H9 (cell line): ENCODE measurements around the gene RRAS. TPM values are rescaled to one million over a fixed set of nuclear protein-coding genes. Genes with fewer than 3 reads are reported as not detected.

Experiments
- DNase-seq: peaks from one replicate; pipeline ENCODE4 v3.0.0-alpha.2; 2017
- H2AFZ ChIP-seq: one replicate; pipeline ENCODE4 v1.6.1; 2013; ENCODE audit warnings: mild to moderate bottlenecking, low read length, control low read depth, moderate library complexity
- H2AK5ac ChIP-seq: 2 replicates; pipeline ENCODE4 v1.6.1; 2013; ENCODE audit warnings: low read length, control low read depth, mixed read lengths; ENCODE audit not compliant: insufficient read length
- H2BK120ac ChIP-seq: one replicate; pipeline ENCODE4 v1.6.1; 2013; ENCODE audit warnings: low read depth, mild to moderate bottlenecking, low read length, control low read depth, inconsistent platforms; ENCODE audit not compliant: poor library complexity, severe bottlenecking
- H2BK12ac ChIP-seq: 2 replicates; pipeline ENCODE4 v1.6.1; 2013; ENCODE audit warnings: low read length, control low read depth, mixed read lengths, low read depth; ENCODE audit not compliant: insufficient read length
- H2BK15ac ChIP-seq: 2 replicates; pipeline ENCODE4 v1.6.1; 2013; ENCODE audit warnings: low read depth, low read length, control low read depth
- H2BK20ac ChIP-seq: one replicate; pipeline ENCODE4 v1.6.1; 2013; ENCODE audit warnings: low read depth, mild to moderate bottlenecking, low read length, control low read depth, inconsistent platforms; ENCODE audit not compliant: poor library complexity, severe bottlenecking
- H2BK5ac ChIP-seq: 2 replicates; pipeline ENCODE4 v1.6.1; 2013; ENCODE audit warnings: low read length, control low read depth, mixed read lengths; ENCODE audit not compliant: insufficient read length
- H3K14ac ChIP-seq: 2 replicates; pipeline ENCODE4 v1.6.1; 2013; ENCODE audit warnings: low read length, control low read depth; ENCODE audit not compliant: insufficient read depth
- H3K18ac ChIP-seq: 2 replicates; pipeline ENCODE4 v1.6.1; 2013; ENCODE audit warnings: low read depth, mild to moderate bottlenecking, mixed read lengths, low read length, control low read depth; ENCODE audit not compliant: insufficient read length
- H3K23ac ChIP-seq: 2 replicates; pipeline ENCODE4 v1.6.1; 2013; ENCODE audit warnings: low read length, control low read depth, mixed read lengths, low read depth; ENCODE audit not compliant: insufficient read length
- H3K23me2 ChIP-seq: 2 replicates; pipeline ENCODE4 v1.6.1; 2013; ENCODE audit warnings: low read depth, mild to moderate bottlenecking, mixed read lengths, low read length, control low read depth; ENCODE audit not compliant: insufficient read length, poor library complexity, severe bottlenecking
- H3K27ac ChIP-seq: 2 replicates; pipeline ENCODE4 v1.5.1; 2013; ENCODE audit warnings: low read length, control low read depth, mixed read lengths, low read depth; ENCODE audit not compliant: insufficient read length
- H3K27me3 ChIP-seq: 2 replicates; pipeline ENCODE4 v1.6.1; 2013; ENCODE audit warnings: low read length, control low read depth, inconsistent platforms; ENCODE audit not compliant: insufficient read depth
- H3K4ac ChIP-seq: 2 replicates; pipeline ENCODE4 v1.6.1; 2013; ENCODE audit warnings: low read depth, mild to moderate bottlenecking, control low read depth, inconsistent platforms, low read length, moderate library complexity
- H3K4me1 ChIP-seq: 2 replicates; pipeline ENCODE4 v1.6.1; 2013; ENCODE audit warnings: low read length, control low read depth, inconsistent platforms; ENCODE audit not compliant: insufficient read depth
- H3K4me2 ChIP-seq: 2 replicates; pipeline ENCODE4 v1.6.1; 2013; ENCODE audit warnings: low read length, control low read depth, mixed read lengths; ENCODE audit not compliant: insufficient read length, insufficient read depth
- H3K56ac ChIP-seq: 2 replicates; pipeline ENCODE4 v1.6.1; 2013; ENCODE audit warnings: low read depth, mild to moderate bottlenecking, mixed read lengths, low read length, control low read depth; ENCODE audit not compliant: insufficient read length
- H3K79me1 ChIP-seq: 2 replicates; pipeline ENCODE4 v1.6.1; 2013; ENCODE audit warnings: low read depth, mild to moderate bottlenecking, moderate library complexity, low read length, control low read depth, inconsistent platforms; ENCODE audit not compliant: insufficient read depth, poor library complexity, severe bottlenecking
- H3K79me2 ChIP-seq: 2 replicates; pipeline ENCODE4 v1.6.1; 2013; ENCODE audit warnings: low read length, control low read depth, inconsistent platforms; ENCODE audit not compliant: insufficient read depth
- H3K9ac ChIP-seq: 2 replicates; pipeline ENCODE4 v1.6.1; 2013; ENCODE audit warnings: low read length, control low read depth, mixed read lengths; ENCODE audit not compliant: insufficient read length; ENCODE audit errors: extremely low read depth
- H3K9me3 ChIP-seq: one replicate; pipeline ENCODE4 v1.6.1; 2013; ENCODE audit warnings: low read depth, low read length, inconsistent platforms; ENCODE audit not compliant: control insufficient read depth
- H3T11ph ChIP-seq: one replicate; pipeline ENCODE4 v1.6.1; 2013; ENCODE audit warnings: mild to moderate bottlenecking, low read length, control low read depth, inconsistent platforms
- H4K20me1 ChIP-seq: one replicate; pipeline ENCODE4 v1.6.1; 2013; ENCODE audit not compliant: control insufficient read depth, insufficient read length, insufficient read depth
- H4K5ac ChIP-seq: 2 replicates; pipeline ENCODE4 v1.6.1; 2013; ENCODE audit warnings: low read depth, mild to moderate bottlenecking, mixed read lengths, low read length, control low read depth; ENCODE audit not compliant: insufficient read length
- H4K8ac ChIP-seq: replicated peaks from 2 replicates; pipeline ENCODE4 v1.6.1; 2013; ENCODE audit warnings: low read length, control low read depth, mixed read lengths, low read depth; ENCODE audit not compliant: insufficient read length
- H4K91ac ChIP-seq: 2 replicates; pipeline ENCODE4 v1.6.1; 2013; ENCODE audit warnings: low read depth, mild to moderate bottlenecking, moderate library complexity, mixed read lengths, low read length, control low read depth; ENCODE audit not compliant: insufficient read length
- H3K27ac Mint-ChIP-seq, 3 experiments: 2 replicates in 2 of 3; 3 replicates in 1 of 3; pipeline ENCODE4 v1.8.0; 2020 to 2021; ENCODE audit warnings: mixed read lengths in 3 of 3, mild to moderate bottlenecking in 1 of 3, moderate library complexity in 1 of 3
- H3K27me3 Mint-ChIP-seq: 2 replicates; pipeline ENCODE4 v1.8.0; 2021; ENCODE audit warnings: low read depth, mild to moderate bottlenecking, moderate library complexity, mixed read lengths
- H3K36me3 Mint-ChIP-seq, 3 experiments: 2 replicates in 2 of 3; 3 replicates in 1 of 3; pipeline ENCODE4 v1.8.0; 2020 to 2021; ENCODE audit warnings: low read depth in 3 of 3, mixed read lengths in 3 of 3; ENCODE audit not compliant: insufficient read depth in 1 of 3
- H3K4me1 Mint-ChIP-seq, 2 experiments: 2 replicates each; pipeline ENCODE4 v1.8.0; 2020; ENCODE audit warnings: mixed read lengths in 2 of 2
- H3K4me3 Mint-ChIP-seq, 2 experiments: 2 replicates in 1 of 2; 3 replicates in 1 of 2; pipeline ENCODE4 v1.8.0; 2020 to 2021; ENCODE audit warnings: mild to moderate bottlenecking in 2 of 2, mixed read lengths in 2 of 2, moderate library complexity in 1 of 2
- H3K9me3 Mint-ChIP-seq, 2 experiments: 2 replicates in 1 of 2; 3 replicates in 1 of 2; pipeline ENCODE4 v1.8.0; 2020; ENCODE audit warnings: mild to moderate bottlenecking in 2 of 2, mixed read lengths in 2 of 2, moderate library complexity in 1 of 2
- CTCF ChIP-seq: fragments of 200-600 bp; sonication (generic); conservative IDR thresholded peaks from 3 replicates; pipeline ENCODE4 v1.8.0; 2021; ENCODE audit warnings: antibody characterized with exemption, mild to moderate bottlenecking
- WGBS: extraction: QIAGEN DNeasy Blood & Tissue Kit; methylation state at CpG from one replicate; pipeline ENCODE4 v1.1.7; 2013; ENCODE audit warnings: missing lambda C conversion rate, low lambda C conversion rate, mixed read lengths; ENCODE audit not compliant: insufficient read length; ENCODE audit errors: extremely low coverage; 5-methylcytosine and 5-hydroxymethylcytosine counted together
- total RNA-seq: library from RNA; stranded (reverse); gene quantifications from 2 replicates; pipeline ENCODE4 v1.2.1, GENCODE V29; 2021

RRAS gene
- total RNA-seq, 1 experiment from 2014 or later, result 9.9 TPM

- Histone ChIP-seq H3K23ac (no peak overlapping the region), H3K4me2 (no peak overlapping the region), H2AFZ (no peak overlapping the region), H2BK120ac (no peak overlapping the region), H3K9me3 (no peaks in the 10 kb centered on the region), H3K4me1 (no peaks in the 10 kb centered on the region), H2BK15ac (no peak overlapping the region), H4K5ac (no peak overlapping the region), H4K91ac (no peak overlapping the region), H3K4ac (no peak overlapping the region), H3K9ac (no peak overlapping the region), H4K20me1 (no peaks in the 10 kb centered on the region), H2BK12ac (no peak overlapping the region), H2BK20ac (no peak overlapping the region), H3K79me1 (peaks cover 11% of the 10 kb centered on the region), H3K56ac (no peak overlapping the region), H2AK5ac (no peak overlapping the region), H3K14ac (no peak overlapping the region), H3K79me2 (peaks cover 5% of the 10 kb centered on the region; the same call in 1 of the 2 replicates), H3K23me2 (peaks cover 5% of the 10 kb centered on the region), H2BK5ac (no peak overlapping the region), H3T11ph (no peak overlapping the region), H3K27ac (no peak overlapping the region), H3K27me3 (no peaks in the 10 kb centered on the region), H3K18ac (no peak overlapping the region), H4K8ac (no peak overlapping the region)
- no CpG with 5 or more reads among the region's 32 CpGs for WGBS
- Mint-ChIP-seq H3K4me1 (peaks cover 8 to 18% of the 10 kb centered on the region in 2 experiments), H3K27me3 (no peaks in the 10 kb centered on the region), H3K4me3 (no peak overlapping the region), H3K9me3 (no peaks in the 10 kb centered on the region; a peak in 1 of 5 replicates), H3K36me3 (peaks cover 29 to 55% (median 47%) of the 10 kb centered on the region in 3 experiments), H3K27ac (no peak overlapping the region)
- TF ChIP-seq CTCF, result no peak
- DNase-seq, result no peak
Observed at GRCh38 chr19:49595819-49596404, 44.0 kb downstream of the RRAS start.
